Stimulated activated CD8-positive, alpha-beta memory T cell treated with anti-CD3 and anti-CD28 coated beads, Interleukin-7, amount 100 ng/mL, for 24 hours (primary cell): ENCODE measurements around the gene MAGI1.
"Not testable (repeated sequence)": the region's sequence is repeated elsewhere in the genome, so short reads cannot be mapped to it uniquely, and the experiment has no call there.

Source experiments
- DNase-seq: peaks from one replicate; pipeline ENCODE4 v3.0.0-alpha.2; 2020; ENCODE audit warnings: low read depth

Gene MAGI1

GRCh38 chr3:65748326-65748725 is 290.4 kb downstream of the MAGI1 start:
- no peak for DNase-seq

GRCh38 chr3:65746848-65747247 is 291.9 kb downstream of the MAGI1 start:
- DNase-seq = no peak

- no peak for DNase-seq
Observed at GRCh38 chr3:65745306-65745705, 293.4 kb downstream of the MAGI1 start.

- DNase-seq = no peak
Observed at GRCh38 chr3:65742914-65743313, 295.8 kb downstream of the MAGI1 start.

GRCh38 chr3:65741540-65741939 is 297.2 kb downstream of the MAGI1 start:
- DNase-seq = no peak

- DNase-seq = no peak
Observed at GRCh38 chr3:65739901-65740541, 298.7 kb downstream of the MAGI1 start.

GRCh38 chr3:65734792-65735191 is 303.9 kb downstream of the MAGI1 start:
- no peak for DNase-seq

- no peak for DNase-seq
Observed at GRCh38 chr3:65734382-65734781, 304.3 kb downstream of the MAGI1 start.

- no peak for DNase-seq
Observed at GRCh38 chr3:65733459-65733858, 305.3 kb downstream of the MAGI1 start.

- DNase-seq = no peak
Observed at GRCh38 chr3:65732051-65732935, 306.4 kb downstream of the MAGI1 start.

- DNase-seq = no peak
Observed at GRCh38 chr3:65730449-65730848, 308.3 kb downstream of the MAGI1 start.

- DNase-seq = no peak
Observed at GRCh38 chr3:65729973-65730372, 308.7 kb downstream of the MAGI1 start.

- DNase-seq = no peak
Observed at GRCh38 chr3:65729555-65729954, 309.2 kb downstream of the MAGI1 start.

GRCh38 chr3:65728138-65728537 is 310.6 kb downstream of the MAGI1 start:
- DNase-seq = no peak

GRCh38 chr3:65723985-65724384 is 314.7 kb downstream of the MAGI1 start:
- no peak for DNase-seq

- no peak for DNase-seq
Observed at GRCh38 chr3:65723011-65723410, 315.7 kb downstream of the MAGI1 start.

- DNase-seq = no peak
Observed at GRCh38 chr3:65720989-65721737, 317.6 kb downstream of the MAGI1 start.

GRCh38 chr3:65719639-65720038 is 319.1 kb downstream of the MAGI1 start:
- not testable (repeated sequence) for DNase-seq

- DNase-seq = no peak
Observed at GRCh38 chr3:65717676-65718346, 320.9 kb downstream of the MAGI1 start.

- DNase-seq = no peak
Observed at GRCh38 chr3:65716071-65716751, 322.5 kb downstream of the MAGI1 start.

- no peak for DNase-seq
Observed at GRCh38 chr3:65714134-65714533, 324.6 kb downstream of the MAGI1 start.

GRCh38 chr3:65713016-65713415 is 325.7 kb downstream of the MAGI1 start:
- DNase-seq = no peak
